ENCODE measurements around the gene TTBK1. TPM values are rescaled to one million over a fixed set of nuclear protein-coding genes. Genes with fewer than 3 reads are reported as not detected.

TTBK1 gene
- total and polyA plus RNA-seq, 2 of the 4 experiments (the other 2 are of a cell fraction): 0.02 TPM; not detected in 1

DNA sequence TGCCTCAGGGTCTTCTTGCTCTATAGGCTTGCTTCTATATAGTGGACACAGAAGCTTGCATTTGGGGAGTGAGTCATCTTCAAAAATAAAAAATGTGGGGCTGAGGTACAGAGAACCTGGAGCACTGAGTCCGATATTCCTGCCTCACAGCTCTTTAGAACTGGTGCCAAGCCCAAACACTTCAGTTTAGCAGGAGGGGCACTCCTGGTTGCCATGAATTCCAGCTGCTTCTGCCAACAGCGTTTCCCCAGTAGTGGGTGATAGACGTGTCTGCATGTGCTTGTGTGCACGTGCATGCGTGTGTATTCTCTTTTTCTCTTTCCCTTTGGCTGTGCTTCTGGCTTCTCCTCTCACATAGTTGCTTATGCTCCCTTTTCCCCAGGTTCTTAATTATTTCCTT lies 25.9 kb upstream of the TTBK1 start:
- dilution Hi-C loops (cut with HindIII; ENCODE audit: low sequenced_read_pairs, unreplicated experiment) (no loop called here), in situ Hi-C loops (cut with MboI; ENCODE audit: low sequenced_read_pairs) (no loop called here), intact Hi-C loops (cut with micrococcal nuclease) (no loop called here)
- no peak overlapping the region for H4K91ac ChIP-seq (ENCODE audit: insufficient read depth, low read depth, low read length)
- 67% methylated on average over 1 of the region's 5 CpGs; no CpG with 5 or more reads in 1 of the 2 experiments for WGBS, 2 experiments (ENCODE audit: extremely low coverage in 2 of 2, insufficient read length in 1 of 2)
- TF ChIP-seq MAFK (IDR thresholded peaks at IDR 0.05; ENCODE audit: low read depth, low read length): no peak
- no peak for TF ChIP-seq FOS (IDR thresholded peaks at IDR 0.05; ENCODE audit: low read depth, low read length)
- no peak for TF ChIP-seq MXI1 (IDR thresholded peaks at IDR 0.05; ENCODE audit: borderline replicate concordance, low read depth, low read length)
- no peak for TF ChIP-seq POLR2A (IDR thresholded peaks at IDR 0.05; ENCODE audit: low read depth, low read length)
- no peak for TF ChIP-seq MAZ (IDR thresholded peaks at IDR 0.05; ENCODE audit: borderline replicate concordance, low read depth, low read length)
- TF ChIP-seq, protein P1, sequence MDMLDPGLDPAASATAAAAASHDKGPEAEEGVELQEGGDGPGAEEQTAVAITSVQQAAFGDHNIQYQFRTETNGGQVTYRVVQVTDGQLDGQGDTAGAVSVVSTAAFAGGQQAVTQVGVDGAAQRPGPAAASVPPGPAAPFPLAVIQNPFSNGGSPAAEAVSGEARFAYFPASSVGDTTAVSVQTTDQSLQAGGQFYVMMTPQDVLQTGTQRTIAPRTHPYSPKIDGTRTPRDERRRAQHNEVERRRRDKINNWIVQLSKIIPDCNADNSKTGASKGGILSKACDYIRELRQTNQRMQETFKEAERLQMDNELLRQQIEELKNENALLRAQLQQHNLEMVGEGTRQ (IDR thresholded peaks at IDR 0.05; ENCODE audit: low read depth, low read length): no peak
- no peak for TF ChIP-seq BHLHE40 (IDR thresholded peaks at IDR 0.05; ENCODE audit: low read depth, low read length)
- no peak for TF ChIP-seq NFE2L2 (IDR thresholded peaks at IDR 0.05; ENCODE audit: low read depth, low read length)
- TF ChIP-seq, protein P2, sequence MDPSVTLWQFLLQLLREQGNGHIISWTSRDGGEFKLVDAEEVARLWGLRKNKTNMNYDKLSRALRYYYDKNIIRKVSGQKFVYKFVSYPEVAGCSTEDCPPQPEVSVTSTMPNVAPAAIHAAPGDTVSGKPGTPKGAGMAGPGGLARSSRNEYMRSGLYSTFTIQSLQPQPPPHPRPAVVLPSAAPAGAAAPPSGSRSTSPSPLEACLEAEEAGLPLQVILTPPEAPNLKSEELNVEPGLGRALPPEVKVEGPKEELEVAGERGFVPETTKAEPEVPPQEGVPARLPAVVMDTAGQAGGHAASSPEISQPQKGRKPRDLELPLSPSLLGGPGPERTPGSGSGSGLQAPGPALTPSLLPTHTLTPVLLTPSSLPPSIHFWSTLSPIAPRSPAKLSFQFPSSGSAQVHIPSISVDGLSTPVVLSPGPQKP (IDR thresholded peaks at IDR 0.05; ENCODE audit: borderline replicate concordance, low read depth, low read length): no peak
- no peak for TF ChIP-seq SMC3 (IDR thresholded peaks at IDR 0.05; ENCODE audit: low read depth, low read length)
- no peak overlapping the region for H4K8ac ChIP-seq (ENCODE audit: low read depth in 2 of 2, low read length in 2 of 2)
- H3K4ac ChIP-seq (ENCODE audit: low read depth, low read length): no peak overlapping the region
- no peak overlapping the region for H3K56ac ChIP-seq (ENCODE audit: extremely low read depth, insufficient read depth, low read length)
- ATAC-seq (ENCODE audit: low read depth): no peak
- H2AK9ac ChIP-seq (replicated peaks; ENCODE audit: low read depth, low read length, poor library complexity): no peak overlapping the region
- no peak overlapping the region for H2BK20ac ChIP-seq (ENCODE audit: low read depth, low read length)
- H2BK15ac ChIP-seq (ENCODE audit: low read depth, low read length): no peak overlapping the region
- no peak for DNase-seq
- H3K4me3 ChIP-seq (ENCODE audit: insufficient read depth, low read depth, low read length): no peak overlapping the region
- no peak overlapping the region for H2BK5ac ChIP-seq (ENCODE audit: low read depth, low read length, poor library complexity, severe bottlenecking)
- POLR2A ChIA-PET (ENCODE audit: unreplicated experiment): interaction anchor here (0.6 kb wide), 1 partner anchor 9 kb away, joined by 4 read pairs; no protein-coding TSS in a partner anchor
- H2AFZ ChIP-seq (replicated peaks; ENCODE audit: low read length, poor library complexity): no peak overlapping the region
- H2AK5ac ChIP-seq (ENCODE audit: low read depth, low read length): no peak overlapping the region
- H3K9ac ChIP-seq (ENCODE audit: low read depth, low read length): no peak overlapping the region
- H3K9me3 ChIP-seq (ENCODE audit: control insufficient read depth, insufficient read depth, low read length): no peaks in the 10 kb centered on the region
- no peak overlapping the region for H2BK120ac ChIP-seq (ENCODE audit: low read depth, low read length)
- H3K14ac ChIP-seq (replicated peaks; ENCODE audit: low read depth, low read length): no peak overlapping the region
- H3K4me1 ChIP-seq (ENCODE audit: control insufficient read depth, insufficient read depth, low read length): no peaks in the 10 kb centered on the region
- H3K4me2 ChIP-seq (ENCODE audit: low read depth, low read length): no peak overlapping the region
- no peaks in the 10 kb centered on the region for H3K27me3 ChIP-seq (ENCODE audit: control insufficient read depth, insufficient read depth, low read length)
- H3K79me1 ChIP-seq (ENCODE audit: low read depth in 1 of 2, low read length in 2 of 2): no peaks in the 10 kb centered on the region
- no peak overlapping the region for H3K27ac ChIP-seq (ENCODE audit: insufficient read depth, low read length)
- CTCF ChIA-PET: no interaction called here
- no TSS peak for BruUV-seq (replicated peaks)
- no peaks in the 10 kb centered on the region; the same call in 1 of the 2 replicates for H3K9me1 ChIP-seq (ENCODE audit: insufficient read depth, low read length)
- H3K36me3 ChIP-seq (ENCODE audit: control insufficient read depth, insufficient read depth, low read length): peaks cover 49% of the 10 kb centered on the region
- H4K5ac ChIP-seq (ENCODE audit: low read depth, low read length): no peak overlapping the region
- H3K23ac ChIP-seq (ENCODE audit: low read depth, low read length): no peak overlapping the region
- H4K20me1 ChIP-seq (ENCODE audit: insufficient read depth, low read length): no peaks in the 10 kb centered on the region
- H3K18ac ChIP-seq (ENCODE audit: low read depth, low read length): no peak overlapping the region
